GM10248 (cell line): ENCODE data around the gene NASP.

Experiments
- CTCF ChIA-PET: fragments of 300-600 bp; sonication (Branson Sonifier 250); formaldehyde crosslinking; extraction: SDS; loops from one replicate; lab custom pipeline; 2021; ENCODE audit warnings: antibody characterized with exemption; lab: Yijun Ruan, JAX
- POLR2A ChIA-PET: fragments of 350-650 bp; sonication (Branson Sonifier 250); formaldehyde crosslinking; extraction: SDS; loops from one replicate; lab custom pipeline; 2020; ENCODE audit warnings: antibody characterized with exemption; lab: Yijun Ruan, JAX
- DNase-seq: peaks from one replicate; pipeline ENCODE4 v3.0.0; 2012; ENCODE audit errors: extremely low spot score
- TF ChIP-seq, protein P1 (sequence below): IDR thresholded peaks from 2 replicates; pipeline ENCODE4 v1.5.1; 2012; ENCODE audit warnings: mild to moderate bottlenecking, low read depth; ENCODE audit errors: extremely low read depth, missing control alignments, control extremely low read depth

Gene NASP

DNA sequence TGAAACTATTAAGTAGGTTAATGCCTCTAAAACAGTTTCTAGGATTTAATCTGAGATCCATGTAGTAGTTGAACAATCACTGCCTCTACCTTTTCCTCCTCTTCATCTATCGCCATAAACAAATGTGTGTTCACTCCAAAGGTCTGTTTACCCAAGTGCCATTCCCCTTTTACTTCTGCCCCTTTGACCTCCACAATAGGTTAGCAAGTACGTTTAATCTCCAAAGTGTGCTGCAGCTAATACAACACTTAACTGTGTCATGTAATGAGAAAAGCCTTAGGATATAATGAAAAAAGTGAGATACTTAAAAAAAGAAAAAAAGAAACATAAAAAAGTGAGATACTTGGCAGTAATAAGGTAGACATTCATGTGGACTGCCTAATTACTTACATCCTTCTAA, 74.3 kb downstream of the NASP start:
- TF ChIP-seq, protein P1, sequence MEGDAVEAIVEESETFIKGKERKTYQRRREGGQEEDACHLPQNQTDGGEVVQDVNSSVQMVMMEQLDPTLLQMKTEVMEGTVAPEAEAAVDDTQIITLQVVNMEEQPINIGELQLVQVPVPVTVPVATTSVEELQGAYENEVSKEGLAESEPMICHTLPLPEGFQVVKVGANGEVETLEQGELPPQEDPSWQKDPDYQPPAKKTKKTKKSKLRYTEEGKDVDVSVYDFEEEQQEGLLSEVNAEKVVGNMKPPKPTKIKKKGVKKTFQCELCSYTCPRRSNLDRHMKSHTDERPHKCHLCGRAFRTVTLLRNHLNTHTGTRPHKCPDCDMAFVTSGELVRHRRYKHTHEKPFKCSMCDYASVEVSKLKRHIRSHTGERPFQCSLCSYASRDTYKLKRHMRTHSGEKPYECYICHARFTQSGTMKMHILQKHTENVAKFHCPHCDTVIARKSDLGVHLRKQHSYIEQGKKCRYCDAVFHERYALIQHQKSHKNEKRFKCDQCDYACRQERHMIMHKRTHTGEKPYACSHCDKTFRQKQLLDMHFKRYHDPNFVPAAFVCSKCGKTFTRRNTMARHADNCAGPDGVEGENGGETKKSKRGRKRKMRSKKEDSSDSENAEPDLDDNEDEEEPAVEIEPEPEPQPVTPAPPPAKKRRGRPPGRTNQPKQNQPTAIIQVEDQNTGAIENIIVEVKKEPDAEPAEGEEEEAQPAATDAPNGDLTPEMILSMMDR = no peak
- POLR2A ChIA-PET = no interaction called here
- DNase-seq = no peak
- CTCF ChIA-PET = interaction anchor here (0.9 kb wide), 1 partner anchor 13 kb away, joined by 3 read pairs; no protein-coding TSS in a partner anchor

DNA sequence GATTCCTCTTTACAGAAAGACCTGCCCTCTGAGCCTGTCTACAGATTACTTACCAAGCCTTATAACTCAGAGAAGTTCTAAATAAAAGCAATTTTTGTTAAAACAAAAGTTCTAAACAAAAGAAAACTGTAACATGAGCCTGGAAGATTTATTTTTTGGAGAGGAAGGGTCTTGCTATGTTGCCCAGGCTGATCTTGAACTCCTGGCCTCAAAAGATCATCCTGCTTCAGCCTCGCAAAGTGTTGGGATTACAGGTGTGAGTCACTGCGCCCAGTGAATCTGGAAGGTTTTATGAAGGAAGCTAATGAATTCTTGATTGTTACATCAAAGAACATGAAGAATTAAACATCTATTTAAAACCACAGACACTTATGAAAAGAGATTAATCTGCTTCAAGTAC, 75.4 kb downstream of the NASP start:
- TF ChIP-seq, protein P1 = no peak
- DNase-seq = no peak
- ChIA-PET CTCF (interaction anchor here (1.2 kb wide), 1 partner anchor 13 kb away, joined by 4 read pairs; no protein-coding TSS in a partner anchor), POLR2A (no interaction called here)

DNA sequence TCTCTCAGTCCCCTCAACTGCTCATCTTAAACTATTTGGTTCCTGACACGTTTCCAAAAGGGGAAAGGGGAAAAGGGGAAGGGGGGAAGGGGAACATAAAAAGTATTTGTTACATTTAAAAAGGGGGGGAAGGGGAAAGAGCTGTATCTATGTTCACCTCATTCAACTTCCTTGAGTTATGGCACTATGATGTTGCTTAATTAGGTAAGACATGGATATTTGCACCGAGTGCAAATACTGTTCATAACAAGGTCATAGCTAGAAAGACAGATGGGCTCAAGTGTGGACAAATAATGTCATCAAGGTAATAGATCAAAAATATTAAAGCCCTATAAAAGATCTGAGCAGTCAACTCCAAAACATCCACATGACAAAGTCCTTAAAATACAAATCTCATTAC, 76.5 kb downstream of the NASP start:
- TF ChIP-seq, protein P1 = no peak
- ChIA-PET CTCF (interaction anchor here (1.2 to 2.6 kb wide), 3 partner anchors 13 to 18 kb away, joined by 4 to 6 read pairs (median 4); no protein-coding TSS in a partner anchor), POLR2A (interaction anchor here (0.7 kb wide), 1 partner anchor 109 kb away, joined by 3 read pairs; no protein-coding TSS in a partner anchor)
- DNase-seq = no peak

DNA sequence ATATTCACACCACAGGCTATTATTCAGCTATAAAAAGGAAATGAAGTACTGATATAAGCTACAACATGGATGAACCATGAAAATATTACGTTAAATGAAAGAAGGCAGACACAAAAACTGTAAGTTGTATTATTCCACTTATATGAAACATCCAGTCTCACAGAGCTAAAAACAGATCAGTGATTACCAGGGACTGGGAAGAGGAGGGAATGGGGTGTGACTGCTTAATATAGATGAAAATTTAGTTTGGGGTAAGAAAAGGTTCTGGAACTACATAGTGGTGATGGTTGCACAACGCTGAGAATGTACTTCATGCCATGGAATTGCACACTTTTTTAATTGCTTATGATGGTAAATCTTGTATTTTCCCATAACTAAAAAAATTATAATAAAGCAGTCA, 83.0 kb downstream of the NASP start:
- CTCF ChIA-PET = no interaction called here
- TF ChIP-seq, protein P1 = no peak
- POLR2A ChIA-PET = interaction anchor here (0.6 kb wide), 1 partner anchor 22 kb away, joined by 5 read pairs; no protein-coding TSS in a partner anchor
- no peak for DNase-seq

DNA sequence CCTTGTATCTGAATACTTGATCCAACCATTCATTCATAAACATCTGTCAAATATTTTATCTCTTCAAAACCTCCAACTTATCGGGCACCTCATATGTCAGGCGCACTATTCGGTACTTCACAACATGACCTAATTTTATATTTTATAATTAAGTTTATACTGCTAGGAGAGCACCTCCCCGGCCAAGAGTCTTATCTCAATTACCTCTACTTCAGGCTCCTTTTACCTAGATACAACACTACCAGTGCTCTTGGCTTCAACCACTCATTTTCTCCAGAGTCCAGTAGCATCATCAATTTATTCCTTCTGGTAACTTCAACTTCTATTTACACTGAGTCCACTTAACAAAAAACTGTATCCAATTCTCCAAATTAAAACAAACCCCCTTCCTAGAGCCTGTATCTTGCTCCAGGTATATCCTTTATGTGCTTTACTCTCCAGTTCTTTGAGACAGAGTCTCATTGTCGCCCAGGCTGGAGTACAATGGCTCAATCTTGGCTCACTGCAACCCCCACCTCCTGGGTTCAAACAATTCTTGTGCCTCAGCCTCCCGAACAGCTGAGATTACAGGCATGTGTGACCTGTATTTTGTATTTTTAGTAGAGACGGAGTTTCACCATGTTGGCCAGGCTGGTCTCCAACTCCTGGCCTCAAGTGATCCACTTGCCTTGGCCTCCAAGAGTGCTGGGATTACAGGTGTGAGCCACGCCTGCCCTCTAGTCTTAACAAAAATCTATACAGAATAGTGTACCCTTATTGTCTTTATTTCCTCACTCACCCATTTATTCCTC, 83.7 kb downstream of the NASP start:
- TF ChIP-seq, protein P1 = no peak
- ChIA-PET POLR2A (interaction anchor here (0.6 kb wide), 1 partner anchor 115 kb away, joined by 3 read pairs; no protein-coding TSS in a partner anchor), CTCF (no interaction called here)
- DNase-seq = no peak
